Dermis blood vessel endothelial cell (primary cell): ENCODE measurements around the gene U2SURP. TPM values are rescaled to one million over a fixed set of nuclear protein-coding genes. Genes with fewer than 3 reads are reported as not detected.
"Not testable (repeated sequence)": the region's sequence is repeated elsewhere in the genome, so short reads cannot be mapped to it uniquely, and the experiment has no call there.

ENCODE experiments used
- DNase-seq: peaks from one replicate; pipeline ENCODE4 v3.0.0; 2010
- total RNA-seq: library from RNA; depleted of rRNA; stranded (reverse); fragments of >200 nt; gene quantifications from 2 replicates; pipeline ENCODE4 v1.2.3, GENCODE V29; 2014

Gene U2SURP
- total RNA-seq, 1 donor from 2014 or later, result 52.8 TPM

- no peak for DNase-seq
These were observed 24.0 kb upstream of the U2SURP start for GRCh38 chr3:142977399-142977728.

- DNase-seq, result no peak
These were observed 20.3 kb upstream of the U2SURP start for GRCh38 chr3:142981108-142981507.

GRCh38 chr3:142982038-142982773 is 19.2 kb upstream of the U2SURP start:
- no peak for DNase-seq

- DNase-seq, result no peak
These were observed 18.1 kb upstream of the U2SURP start for GRCh38 chr3:142983318-142983717.

- no peak for DNase-seq
These were observed 17.1 kb upstream of the U2SURP start for GRCh38 chr3:142984255-142984654.

GRCh38 chr3:142987080-142987700 is 14.2 kb upstream of the U2SURP start:
- DNase-seq, result peak; percentile 63

- peak; percentile 41 for DNase-seq
These were observed 13.7 kb upstream of the U2SURP start for GRCh38 chr3:142987707-142988106.

GRCh38 chr3:142988221-142988620 is 13.1 kb upstream of the U2SURP start:
- not testable (repeated sequence) for DNase-seq

- DNase-seq, result not testable (repeated sequence)
These were observed 12.5 kb upstream of the U2SURP start for GRCh38 chr3:142988826-142989225.

- no peak for DNase-seq
These were observed 10.6 kb upstream of the U2SURP start for GRCh38 chr3:142990721-142991120.

- DNase-seq, result no peak
These were observed 9.0 kb upstream of the U2SURP start for GRCh38 chr3:142992323-142992722.

GRCh38 chr3:142993958-142994442 is 7.4 kb upstream of the U2SURP start:
- DNase-seq, result peak; percentile 83

GRCh38 chr3:142997330-142997729 is 4.0 kb upstream of the U2SURP start:
- DNase-seq, result no peak

GRCh38 chr3:142998439-142998838 is 2.9 kb upstream of the U2SURP start:
- DNase-seq, result no peak

GRCh38 chr3:142999881-143000280 is 1.5 kb upstream of the U2SURP start:
- no peak for DNase-seq

GRCh38 chr3:143000528-143000927 is 842 bp upstream of the U2SURP start:
- DNase-seq, result peak; percentile 30

- DNase-seq, result peak; percentile 90
These were observed 369 bp upstream of the U2SURP start for GRCh38 chr3:143001034-143001368.

GRCh38 chr3:143002083-143002712 is 828 bp downstream of the U2SURP start:
- DNase-seq, result peak; percentile 38

- no peak for DNase-seq
These were observed 1.4 kb downstream of the U2SURP start for GRCh38 chr3:143002727-143003126.

- DNase-seq, result no peak
These were observed 3.5 kb downstream of the U2SURP start for GRCh38 chr3:143004823-143005222.

GRCh38 chr3:143010024-143010423 is 8.7 kb downstream of the U2SURP start:
- DNase-seq, result no peak

GRCh38 chr3:143011705-143012104 is 10.3 kb downstream of the U2SURP start:
- DNase-seq, result no peak

- no peak for DNase-seq
These were observed 13.6 kb downstream of the U2SURP start for GRCh38 chr3:143014921-143015320.
